ENCODE results near the gene MED27.
"Not testable (repeated sequence)": the region's sequence is repeated elsewhere in the genome, so short reads cannot be mapped to it uniquely, and the experiment has no call there.

MED27 gene

DNA sequence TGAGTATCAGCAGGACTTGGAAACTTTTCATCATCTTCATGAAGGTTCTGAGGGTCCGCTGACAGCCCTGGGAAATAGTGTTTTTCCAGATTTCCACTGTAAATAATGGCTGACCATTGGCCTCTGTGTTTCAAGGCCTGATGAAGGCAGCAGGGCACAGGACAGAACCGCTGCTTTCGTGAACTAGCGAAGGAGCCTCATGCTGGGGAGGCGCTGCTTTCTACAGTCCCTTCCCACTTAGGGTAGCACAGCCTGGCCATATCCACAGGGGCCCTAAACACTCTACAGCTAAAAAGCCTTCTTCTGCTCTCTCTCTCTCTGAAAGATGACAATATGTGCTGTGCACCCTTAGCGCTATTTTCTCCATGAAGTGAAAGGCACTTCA is 118.2 kb downstream of the MED27 start:
- no peak for DNase-seq

DNA sequence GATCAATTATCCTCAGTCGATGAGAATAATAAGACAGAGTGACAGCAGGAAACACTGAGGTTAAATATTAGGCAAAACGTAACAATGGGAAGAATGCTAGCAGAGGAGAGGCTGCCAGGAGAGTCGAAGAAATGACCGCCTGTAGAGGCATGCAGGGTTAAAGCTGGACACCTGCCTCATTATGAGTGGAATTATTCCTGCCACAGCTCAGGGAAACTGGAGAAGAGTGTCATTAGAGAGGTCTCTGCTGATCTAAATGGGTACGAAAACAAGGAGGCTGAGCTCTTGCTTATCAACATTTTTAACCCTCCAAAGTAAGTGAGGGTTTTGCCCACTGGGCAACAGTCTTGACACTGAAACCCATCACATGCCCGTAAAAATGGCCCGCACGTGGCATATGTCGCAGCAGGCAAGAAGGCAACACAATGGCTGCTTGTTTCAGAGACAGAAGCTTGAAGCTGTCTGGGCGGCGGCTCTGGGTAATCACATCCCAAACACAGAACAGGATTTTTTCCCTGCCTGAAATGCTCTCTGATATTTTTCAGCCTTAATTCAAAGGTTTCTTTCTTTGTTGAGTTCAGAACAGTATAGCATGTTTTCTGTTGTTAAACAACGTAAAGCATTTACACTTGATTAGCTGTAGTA is 118.7 kb downstream of the MED27 start:
- no peak for DNase-seq

DNA sequence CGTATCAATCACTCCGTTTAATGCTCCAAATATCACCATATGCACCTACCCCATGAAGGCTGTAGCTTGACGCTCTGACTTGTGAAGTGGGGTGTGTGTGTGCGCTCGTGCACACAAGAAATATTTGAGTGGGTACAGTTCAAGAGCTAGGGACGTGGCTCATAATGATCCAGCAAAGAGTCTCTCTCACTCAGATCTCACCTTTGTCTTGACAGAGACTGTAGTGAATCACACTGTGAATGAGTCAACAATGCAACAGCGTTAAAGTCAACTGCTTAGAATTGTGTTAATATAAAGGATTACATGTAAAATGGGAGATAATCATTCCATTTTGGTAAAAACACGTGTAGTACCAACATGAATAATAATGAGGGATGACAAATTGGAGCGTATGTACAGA is 119.4 kb downstream of the MED27 start:
- no peak for DNase-seq

DNA sequence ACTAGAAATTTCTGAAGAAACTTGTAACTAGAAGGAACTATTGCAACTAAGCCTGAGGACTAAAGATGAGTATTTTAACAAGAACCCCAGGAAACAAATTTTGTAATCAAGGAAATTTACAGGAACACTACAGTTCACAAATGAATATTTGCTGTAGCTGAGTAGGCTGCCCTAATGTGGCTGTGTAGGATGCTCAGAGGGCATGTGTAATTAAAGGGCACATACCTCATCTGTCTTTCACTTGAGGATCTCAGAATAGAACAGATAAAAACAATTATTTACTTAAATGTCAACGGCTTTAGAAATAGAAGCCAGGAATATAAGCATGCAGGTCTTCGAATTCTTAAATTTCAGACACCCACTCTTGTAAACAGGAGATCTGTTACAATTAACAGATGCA is 119.8 kb downstream of the MED27 start:
- no peak for DNase-seq

DNA sequence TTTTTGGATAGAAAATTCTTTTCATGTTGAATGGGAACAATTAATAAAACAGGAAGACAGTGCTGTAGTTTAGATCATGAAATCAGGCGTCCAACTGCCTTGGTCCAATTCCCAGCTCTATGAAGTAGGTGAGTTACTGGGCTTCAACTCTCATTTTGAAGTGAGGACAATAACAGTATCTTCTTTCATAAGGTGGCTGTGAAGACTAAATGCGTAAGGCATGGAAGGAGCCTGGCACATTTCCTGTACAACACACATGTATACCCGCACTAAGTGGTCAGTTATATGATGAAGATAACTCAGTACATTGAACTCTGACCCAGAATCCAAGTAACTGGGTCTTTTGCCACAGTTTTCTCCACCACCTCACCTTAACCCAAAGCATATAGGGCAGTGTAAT is 120.6 kb downstream of the MED27 start:
- no peak for DNase-seq

DNA sequence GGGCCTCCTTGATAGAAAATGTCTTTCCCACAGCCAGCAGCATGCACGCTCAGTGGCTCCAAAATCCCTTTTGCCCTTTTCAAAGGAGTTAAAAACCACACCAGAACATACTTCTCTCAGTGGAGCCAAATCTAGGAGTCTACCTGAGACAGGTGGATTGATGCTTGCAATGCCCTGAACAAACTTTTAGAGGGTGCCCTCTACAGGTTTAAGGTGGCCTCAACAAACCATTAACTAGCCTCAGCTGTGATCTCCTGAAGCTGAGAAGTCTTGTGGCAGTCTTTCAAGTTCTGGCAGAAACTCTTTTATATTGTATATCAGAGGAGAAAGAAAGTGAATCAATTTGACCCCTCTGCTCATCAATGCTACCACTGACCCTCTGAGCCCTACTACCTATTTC is 125.4 kb downstream of the MED27 start:
- no peak for DNase-seq

DNA sequence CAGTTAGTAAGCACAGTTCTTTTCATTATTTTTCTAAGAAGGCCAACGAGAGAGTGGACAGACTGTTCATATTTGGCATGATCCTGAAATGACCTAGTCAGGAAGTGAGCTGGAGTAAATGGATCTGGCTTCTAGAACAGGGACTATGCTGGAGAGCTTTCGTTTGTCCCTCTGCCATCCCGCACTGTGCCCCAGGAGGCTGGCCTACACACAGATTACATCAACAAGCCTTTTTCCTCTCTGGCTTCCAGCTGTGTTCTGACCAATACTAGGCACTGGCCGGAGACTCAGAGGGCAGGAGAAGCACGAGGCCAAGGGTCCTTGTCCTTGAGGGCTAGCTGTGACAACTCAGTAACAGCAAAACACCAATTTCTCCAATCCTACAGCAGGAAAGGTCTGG is 127.8 kb downstream of the MED27 start:
- DNase-seq: no peak

DNA sequence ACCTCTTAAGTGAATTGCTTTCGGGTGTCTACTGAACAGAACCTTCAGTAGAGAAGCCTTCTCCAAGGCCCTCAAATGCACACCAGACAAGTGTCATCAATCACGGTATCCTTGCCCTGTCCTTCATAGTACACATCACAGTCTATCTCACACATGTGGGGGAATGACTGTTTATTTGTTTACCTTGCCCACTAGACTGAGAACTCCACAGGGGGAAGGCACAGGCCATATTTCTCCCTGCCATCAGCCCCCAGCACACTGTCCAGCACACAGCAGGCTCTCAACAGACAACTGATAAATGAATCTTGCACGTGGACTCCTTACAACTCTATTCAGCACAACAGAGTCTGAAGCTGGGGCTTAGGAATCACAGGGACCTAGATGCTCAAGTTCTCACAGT is 128.5 kb downstream of the MED27 start:
- DNase-seq: no peak

DNA sequence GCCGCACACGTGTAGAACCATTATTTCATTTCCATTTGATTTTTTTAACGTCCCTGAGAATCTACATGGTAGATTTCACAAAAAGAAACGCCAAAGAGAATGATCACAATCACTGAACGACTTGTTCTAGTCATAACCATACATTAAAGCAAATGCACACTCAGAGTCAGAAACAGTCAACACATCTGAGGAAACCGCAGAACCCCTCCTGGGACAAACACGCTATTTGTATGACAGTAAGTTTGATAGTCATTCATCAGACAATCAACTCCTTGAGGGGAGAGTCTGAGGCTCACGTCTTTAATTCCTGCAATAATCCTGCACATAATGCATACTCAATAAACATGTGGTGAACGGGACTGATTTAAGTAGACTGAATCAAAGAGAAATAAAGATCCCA is 129.2 kb downstream of the MED27 start:
- DNase-seq: no peak

DNA sequence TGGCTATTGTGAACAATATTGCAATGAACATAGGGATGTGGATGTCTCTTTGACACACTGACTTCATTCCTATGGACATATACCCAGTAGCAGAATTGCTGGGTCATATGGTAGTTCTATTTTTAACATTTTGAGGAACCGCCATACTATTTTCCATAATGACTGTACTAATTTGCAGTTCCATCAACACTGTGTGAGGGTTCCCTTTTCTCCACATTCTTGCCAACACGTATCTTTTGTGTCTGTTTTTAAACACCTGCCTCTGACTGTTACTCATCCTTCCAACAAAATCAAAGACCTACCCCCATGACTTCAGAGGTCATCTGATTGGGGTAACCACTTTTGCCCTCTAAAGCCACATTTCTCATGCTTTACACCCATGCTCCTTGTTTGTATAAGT is 133.5 kb downstream of the MED27 start:
- no peak for DNase-seq

DNA sequence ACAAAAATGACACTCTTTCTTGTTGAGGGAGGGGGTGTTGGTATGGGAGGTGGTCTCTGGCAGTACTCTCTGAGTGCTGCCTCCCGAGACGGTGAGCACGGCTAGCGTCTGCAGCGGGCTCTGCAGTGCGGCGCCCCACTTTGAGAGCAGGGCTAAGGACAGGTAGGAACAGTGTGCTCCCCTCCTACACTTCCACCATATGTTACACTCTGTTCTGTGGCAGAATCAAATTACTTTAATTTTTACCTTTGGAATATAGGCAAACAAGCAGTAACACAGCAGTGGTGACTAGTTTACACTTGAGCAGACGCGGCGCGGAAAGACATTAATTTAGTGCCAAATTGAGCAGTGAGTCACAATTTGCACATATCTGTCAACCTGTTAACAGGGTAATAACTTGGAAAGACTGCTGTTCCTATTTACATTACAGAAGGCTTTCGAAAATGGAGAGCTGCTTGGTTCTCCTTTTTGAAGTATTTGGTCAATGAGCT is 136.3 kb downstream of the MED27 start:
- no peak for DNase-seq

DNA sequence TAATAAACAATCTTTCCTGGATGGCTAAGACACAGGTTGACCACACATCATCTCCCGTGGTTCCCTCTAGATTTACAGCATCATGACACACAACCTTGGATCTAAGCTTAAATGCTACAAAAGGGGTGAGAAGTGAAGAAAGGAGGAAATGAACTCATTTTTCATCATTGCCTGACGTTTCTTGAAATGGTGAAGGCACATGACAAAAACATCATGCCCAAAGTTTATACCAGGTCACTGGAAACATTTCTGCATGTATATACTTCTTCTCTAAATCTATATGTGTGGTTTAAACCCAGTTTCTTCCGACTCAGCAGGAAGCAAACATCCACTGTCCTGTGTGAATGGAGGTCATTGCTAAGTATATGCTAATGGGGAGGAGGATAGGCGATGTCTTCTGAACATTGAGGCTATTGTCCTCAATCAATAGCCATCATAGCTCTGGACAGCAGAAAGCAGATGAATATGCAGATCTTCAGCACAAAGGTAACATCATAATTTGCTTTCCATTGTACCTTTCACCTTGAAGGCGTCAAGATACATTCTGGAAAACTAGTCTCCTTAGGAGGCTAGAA is 137.4 kb downstream of the MED27 start:
- peak; percentile 59 for DNase-seq

DNA sequence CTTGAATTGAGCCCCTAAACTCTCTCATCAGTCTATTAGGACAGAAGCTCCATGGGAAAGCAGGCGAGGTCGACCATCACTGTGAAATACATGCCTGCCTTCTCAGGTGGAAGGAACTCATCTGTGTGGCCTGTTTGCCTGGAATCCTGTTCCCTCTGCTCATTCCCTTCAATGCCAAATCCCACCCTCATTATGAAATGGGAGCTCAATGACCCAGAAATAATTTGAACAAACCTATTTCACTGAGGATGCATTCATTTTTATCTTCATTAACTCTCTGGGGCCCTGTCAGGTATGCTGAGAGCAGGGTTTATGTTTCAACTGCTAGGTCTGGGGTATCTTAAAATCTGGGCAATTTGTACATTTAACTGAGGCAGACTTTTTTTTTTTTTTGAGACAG is 142.2 kb downstream of the MED27 start:
- no peak for DNase-seq

DNA sequence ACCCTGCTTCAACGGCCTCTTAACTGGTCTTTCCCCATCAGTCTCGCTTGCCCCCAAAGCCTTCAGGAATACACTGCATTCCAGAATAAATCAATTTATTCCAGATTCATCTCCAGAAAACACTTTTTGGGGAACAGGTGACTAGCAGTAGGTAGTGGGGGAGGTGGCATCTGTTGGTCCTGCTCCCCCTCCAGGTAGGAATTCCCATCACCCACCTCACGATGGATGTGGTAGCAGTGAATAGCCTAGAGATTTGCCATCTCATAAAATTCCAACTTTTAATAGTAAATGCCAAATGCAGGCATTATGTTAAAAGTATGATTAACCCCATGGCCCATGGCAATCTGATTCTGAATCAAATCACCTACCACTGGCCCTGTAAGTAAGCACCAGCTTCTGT is 142.7 kb downstream of the MED27 start:
- DNase-seq: no peak

DNA sequence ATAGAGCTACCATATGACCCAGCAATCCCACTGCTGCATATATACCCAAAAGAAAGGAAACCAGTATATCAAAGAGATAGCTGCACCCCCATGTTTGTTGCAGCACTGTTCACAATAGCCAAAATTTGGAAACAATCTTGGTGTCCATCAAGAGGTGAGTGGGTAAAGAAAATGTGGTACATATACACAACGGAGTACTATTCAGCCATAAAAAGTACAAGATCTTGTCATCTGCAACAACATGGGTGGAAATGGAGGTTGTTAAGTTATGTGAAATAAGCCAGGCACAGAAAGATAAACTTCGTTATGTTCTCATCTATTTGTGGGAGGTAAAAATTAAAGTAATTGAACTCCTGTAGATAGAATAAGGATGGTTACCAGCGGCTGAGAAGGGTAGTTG is 145.0 kb downstream of the MED27 start:
- DNase-seq: no peak

DNA sequence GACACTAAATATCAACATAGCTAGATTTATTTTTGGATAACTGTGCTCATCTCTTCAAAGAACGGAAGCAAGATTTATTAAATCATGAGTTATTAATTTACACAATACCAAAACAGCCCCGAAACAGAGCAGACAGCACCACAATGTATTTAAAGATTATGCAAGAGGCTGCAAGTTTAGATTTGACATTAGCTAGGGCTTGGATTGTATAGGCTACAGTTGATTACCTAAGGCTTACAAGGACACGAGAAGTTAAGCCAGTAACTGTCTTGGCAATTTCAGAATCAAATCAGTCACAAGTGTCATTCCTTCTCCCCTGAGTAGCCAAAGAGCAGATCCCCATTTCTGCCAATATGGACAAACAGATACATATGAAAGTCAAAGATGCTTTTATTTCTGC is 152.6 kb downstream of the MED27 start:
- DNase-seq: no peak

DNA sequence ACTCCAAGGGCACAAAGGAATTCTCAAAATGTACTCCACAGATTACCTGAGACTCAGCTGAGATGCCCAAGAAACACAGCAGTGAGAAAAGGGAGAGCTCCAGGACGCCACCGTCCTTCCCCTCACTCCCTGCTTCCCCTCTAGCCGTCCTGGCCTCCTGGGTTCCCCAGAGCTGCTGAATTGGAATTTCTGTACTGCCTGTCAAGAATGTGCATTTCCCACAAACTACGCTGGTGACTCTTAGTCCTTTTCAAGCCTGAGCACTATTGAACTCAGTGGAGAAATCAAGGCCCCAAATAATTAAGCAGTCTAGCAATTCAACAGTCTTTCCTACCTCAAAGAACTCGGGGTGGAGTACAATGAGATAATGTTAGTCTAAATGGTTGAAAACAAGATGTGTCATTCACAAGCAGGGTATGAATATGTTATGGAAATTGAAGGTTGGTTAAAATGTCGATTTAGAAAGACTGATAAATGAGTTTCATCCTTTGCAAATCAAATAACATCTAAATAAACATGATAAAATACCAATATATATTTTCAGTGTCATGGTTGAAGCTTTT is 153.2 kb downstream of the MED27 start:
- no peak for DNase-seq

DNA sequence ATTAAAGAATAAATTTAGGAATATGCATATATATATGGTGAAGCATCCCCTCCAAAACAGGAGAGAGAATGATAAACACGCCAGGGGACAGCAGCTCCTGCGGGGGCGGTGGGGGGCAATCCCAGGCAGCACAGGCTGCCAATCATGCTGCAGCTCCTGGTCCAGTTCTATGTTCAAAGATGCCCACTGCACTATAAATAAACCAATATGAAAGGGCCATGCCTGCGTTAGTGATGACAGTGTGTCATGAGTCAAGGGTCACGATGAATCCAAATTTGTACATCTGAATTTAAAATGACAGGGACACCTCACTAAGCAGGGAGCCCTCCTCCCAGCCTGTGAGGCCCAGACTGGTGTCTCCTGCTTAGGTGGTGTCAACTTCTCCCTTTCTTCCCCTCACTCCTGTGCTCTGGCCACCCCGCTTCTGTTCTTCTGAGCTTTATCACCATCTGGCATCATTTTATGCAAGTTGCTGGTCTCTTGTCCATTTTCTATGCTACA is 153.9 kb downstream of the MED27 start:
- DNase-seq: no peak

DNA sequence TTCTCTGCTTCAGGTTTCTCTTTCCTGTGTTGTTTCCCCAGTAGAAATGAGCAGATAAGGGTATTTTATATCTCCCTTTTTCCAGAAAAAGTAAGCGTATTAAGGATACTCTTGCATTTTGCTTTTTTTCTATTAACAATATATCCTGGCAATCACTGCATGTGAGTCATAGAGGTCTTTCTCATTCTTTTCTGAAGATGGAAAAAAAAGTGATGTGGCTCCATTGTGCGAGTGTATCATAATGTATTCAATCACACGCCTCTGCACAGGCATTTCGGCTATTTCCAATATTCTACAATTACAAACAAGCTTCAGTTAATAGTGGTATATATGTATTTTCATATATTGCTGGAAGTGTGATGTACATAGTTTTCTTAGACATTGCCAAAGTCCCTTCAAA is 155.9 kb downstream of the MED27 start:
- DNase-seq: no peak

DNA sequence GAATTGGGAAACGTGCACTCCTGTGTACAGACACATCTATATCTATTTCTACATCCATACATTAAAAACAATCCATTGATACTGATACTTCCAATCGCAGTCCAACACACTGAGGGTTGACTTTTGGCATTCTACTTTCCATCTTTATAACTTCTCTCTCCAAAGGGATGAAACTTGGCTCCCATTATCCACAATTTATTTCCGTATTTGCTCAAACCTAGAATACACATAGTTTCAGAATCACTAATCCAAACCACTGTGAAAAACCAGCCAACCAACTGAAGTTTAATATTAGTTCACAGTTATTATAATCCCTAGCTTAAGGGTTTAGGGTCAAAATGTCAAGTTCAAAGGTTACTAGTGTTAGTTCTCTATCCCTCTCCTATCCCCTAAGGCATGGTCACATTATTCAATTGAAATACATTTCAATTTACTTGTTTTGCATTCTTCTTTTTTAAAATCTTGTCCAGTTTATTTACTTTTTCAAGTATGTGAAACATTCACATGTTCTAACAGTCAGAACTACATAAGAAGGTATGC is 156.5 kb downstream of the MED27 start:
- DNase-seq: no peak

DNA sequence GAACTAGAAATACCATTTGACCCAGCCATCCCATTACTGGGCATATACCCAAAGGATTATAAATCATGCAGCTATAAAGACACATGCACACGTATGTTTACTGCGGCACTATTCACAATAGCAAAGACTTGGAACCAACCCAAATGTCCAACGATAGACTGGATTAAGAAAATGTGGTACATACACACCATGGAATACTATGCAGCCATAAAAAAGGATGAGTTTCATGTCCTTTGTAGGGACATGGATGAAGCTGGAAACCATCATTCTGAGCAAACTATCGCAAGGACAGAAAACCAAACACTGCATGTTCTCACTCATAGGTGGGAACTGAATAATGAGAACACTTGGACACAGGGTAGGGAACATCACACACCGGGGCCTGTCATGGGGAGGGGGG is 158.0 kb downstream of the MED27 start:
- DNase-seq: not testable (repeated sequence)

DNA sequence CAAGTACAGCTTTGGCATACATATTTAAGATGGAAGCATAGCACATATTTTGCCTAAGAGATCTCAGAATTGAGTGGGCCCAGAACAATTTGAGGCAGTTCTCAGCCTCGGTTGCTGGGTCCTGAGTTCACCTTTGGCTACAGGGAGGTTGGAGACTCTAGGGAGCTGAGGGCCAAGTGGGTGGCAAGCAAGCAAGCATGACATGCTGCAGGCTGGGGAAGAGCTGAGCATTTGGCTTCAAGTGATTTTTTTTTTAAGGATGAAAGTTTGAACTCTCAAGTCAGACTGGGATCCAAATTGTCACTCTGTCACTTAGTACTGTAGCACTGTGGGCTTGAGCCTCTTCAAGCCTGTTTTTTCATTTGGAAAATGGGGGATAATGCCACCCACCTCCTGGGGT is 160.5 kb downstream of the MED27 start:
- DNase-seq: no peak

DNA sequence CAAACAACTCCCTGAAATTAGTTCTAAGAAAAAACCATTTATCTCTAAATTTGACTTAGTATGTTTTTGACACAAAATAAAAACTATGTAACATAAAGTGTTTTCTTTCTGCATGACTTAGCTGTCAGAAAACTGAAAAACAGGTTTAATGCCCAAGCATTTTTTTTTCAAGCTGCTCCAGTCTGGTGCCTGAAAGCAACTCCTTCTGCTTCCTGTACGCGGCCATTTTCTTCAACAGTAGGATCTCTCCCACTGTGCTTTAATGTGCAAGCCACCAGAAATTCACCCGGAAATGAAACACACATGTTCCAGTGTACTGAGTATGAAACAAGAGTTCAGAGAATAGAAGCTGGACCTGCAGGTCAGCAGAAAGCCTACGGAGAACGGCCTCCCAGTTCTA is 161.2 kb downstream of the MED27 start:
- DNase-seq: no peak

DNA sequence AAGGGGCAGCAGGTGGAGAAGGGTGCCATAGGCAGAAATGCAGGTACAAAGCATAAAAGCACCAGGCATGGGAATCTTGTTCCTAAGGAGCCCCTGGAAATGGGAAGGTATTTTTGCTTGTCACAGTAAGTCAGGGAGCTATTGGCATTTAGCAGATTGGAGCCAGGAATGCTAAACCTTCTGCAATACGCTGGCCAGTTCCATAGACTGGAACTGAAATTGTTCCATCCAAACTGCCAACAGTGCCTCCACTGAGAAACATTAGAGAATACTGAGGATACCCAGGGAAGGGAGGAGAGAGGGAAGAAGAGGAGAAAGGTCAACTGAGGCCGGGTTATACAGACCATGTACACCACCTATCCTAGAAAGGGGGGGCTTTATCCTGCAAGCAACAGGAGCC is 162.7 kb downstream of the MED27 start:
- DNase-seq: no peak
